Glutamatergic neuron (in vitro differentiated cells): Measurements from ENCODE around the gene COL4A5. TPM values are rescaled to one million over a fixed set of nuclear protein-coding genes. Genes with fewer than 3 reads are reported as not detected.
A peak's percentile ranks its signal among the peaks of the same experiment; 100 is the strongest.

Experiments
- DNase-seq: peaks from one replicate; pipeline ENCODE4 v3.0.0; 2022
- H3K27ac Mint-ChIP-seq: one replicate; pipeline ENCODE4 v1.8.0; 2020; ENCODE audit warnings: mild to moderate bottlenecking, mixed read lengths, inconsistent platforms; ENCODE audit not compliant: unreplicated experiment
- H3K27me3 Mint-ChIP-seq: one replicate; pipeline ENCODE4 v1.8.0; 2020; ENCODE audit warnings: mild to moderate bottlenecking, moderate library complexity, mixed read lengths, inconsistent platforms; ENCODE audit not compliant: unreplicated experiment
- H3K36me3 Mint-ChIP-seq: one replicate; pipeline ENCODE4 v1.8.0; 2020; ENCODE audit warnings: mild to moderate bottlenecking, mixed read lengths, inconsistent platforms; ENCODE audit not compliant: unreplicated experiment
- H3K4me1 Mint-ChIP-seq: one replicate; pipeline ENCODE4 v1.8.0; 2020; ENCODE audit warnings: mild to moderate bottlenecking, low read depth, mixed read lengths, inconsistent platforms; ENCODE audit not compliant: unreplicated experiment
- H3K4me3 Mint-ChIP-seq: one replicate; pipeline ENCODE4 v1.8.0; 2020; ENCODE audit warnings: mild to moderate bottlenecking, mixed read lengths, inconsistent platforms; ENCODE audit not compliant: unreplicated experiment
- H3K9me3 Mint-ChIP-seq: one replicate; pipeline ENCODE4 v1.8.0; 2020; ENCODE audit warnings: mild to moderate bottlenecking, moderate library complexity, mixed read lengths, inconsistent platforms; ENCODE audit not compliant: unreplicated experiment
- CTCF ChIP-seq: fragments of 200-600 bp; sonication (generic); IDR thresholded peaks from one replicate; pipeline ENCODE4 v1.5.0; 2021; ENCODE audit not compliant: partially characterized antibody, unreplicated experiment
- total RNA-seq: library from RNA; stranded (reverse); fragmentation: NEBNext Ultra II Directional; extraction: Animal tissue kit (Norgen Biotek cat#: 25700); gene quantifications from one replicate; pipeline ENCODE4 v1.2.1, GENCODE V29; 2021; ENCODE audit not compliant: unreplicated experiment

Gene COL4A5
- total RNA-seq, 1 donor from 2014 or later, result 3.2 TPM

GRCh38 chrX:108722561-108722960 is 282.9 kb downstream of the COL4A5 start:
- Mint-ChIP-seq H3K9me3 (no peaks in the 10 kb centered on the region), H3K27ac (no peak overlapping the region), H3K27me3 (no peaks in the 10 kb centered on the region), H3K4me3 (no peak overlapping the region), H3K4me1 (no peaks in the 10 kb centered on the region), H3K36me3 (no peaks in the 10 kb centered on the region)
- no peak for TF ChIP-seq CTCF
- no peak for DNase-seq

- Mint-ChIP-seq H3K36me3 (no peaks in the 10 kb centered on the region), H3K9me3 (no peaks in the 10 kb centered on the region), H3K4me3 (no peak overlapping the region), H3K27ac (no peak overlapping the region), H3K27me3 (peaks cover 3% of the 10 kb centered on the region), H3K4me1 (no peaks in the 10 kb centered on the region)
- TF ChIP-seq CTCF, result no peak
- DNase-seq, result no peak
Observed at GRCh38 chrX:108726748-108727147, 287.1 kb downstream of the COL4A5 start.

GRCh38 chrX:108731153-108731552 is 291.5 kb downstream of the COL4A5 start:
- Mint-ChIP-seq H3K27me3 (peaks cover 10% of the 10 kb centered on the region), H3K27ac (no peak overlapping the region), H3K9me3 (peaks cover 2% of the 10 kb centered on the region), H3K4me1 (no peaks in the 10 kb centered on the region), H3K36me3 (no peaks in the 10 kb centered on the region), H3K4me3 (no peak overlapping the region)
- no peak for DNase-seq
- TF ChIP-seq CTCF, result no peak

GRCh38 chrX:108732630-108733321 is 293.1 kb downstream of the COL4A5 start:
- peak; percentile 17 for DNase-seq
- no peak for TF ChIP-seq CTCF
- no peaks in the 10 kb centered on the region for H3K36me3 Mint-ChIP-seq
- H3K4me3 Mint-ChIP-seq, result no peak overlapping the region
- H3K4me1 Mint-ChIP-seq, result no peaks in the 10 kb centered on the region
- peaks cover 10% of the 10 kb centered on the region for H3K27me3 Mint-ChIP-seq
- no peak overlapping the region for H3K27ac Mint-ChIP-seq
- peaks cover 3% of the 10 kb centered on the region for H3K9me3 Mint-ChIP-seq

GRCh38 chrX:108734426-108734825 is 294.8 kb downstream of the COL4A5 start:
- H3K4me3 Mint-ChIP-seq, result peak overlapping the region; percentile 63
- H3K9me3 Mint-ChIP-seq, result peaks cover 3% of the 10 kb centered on the region
- DNase-seq, result no peak
- H3K36me3 Mint-ChIP-seq, result no peaks in the 10 kb centered on the region
- H3K27ac Mint-ChIP-seq, result no peak overlapping the region
- peaks cover 10% of the 10 kb centered on the region for H3K27me3 Mint-ChIP-seq
- H3K4me1 Mint-ChIP-seq, result no peaks in the 10 kb centered on the region
- TF ChIP-seq CTCF, result no peak
